Erythroblast (primary cell): ENCODE measurements around the gene CDKN2C.

Experiments
- GATA1 ChIP-seq: IDR thresholded peaks from 2 replicates; pipeline ENCODE4 v1.6.1; 2011; ENCODE audit warnings: low read depth, mild to moderate bottlenecking, control low read depth, low read length, moderate library complexity
- POLR2A ChIP-seq: IDR thresholded peaks from 2 replicates; pipeline ENCODE4 v1.6.1; 2011; ENCODE audit warnings: mild to moderate bottlenecking, low read length

DNA sequence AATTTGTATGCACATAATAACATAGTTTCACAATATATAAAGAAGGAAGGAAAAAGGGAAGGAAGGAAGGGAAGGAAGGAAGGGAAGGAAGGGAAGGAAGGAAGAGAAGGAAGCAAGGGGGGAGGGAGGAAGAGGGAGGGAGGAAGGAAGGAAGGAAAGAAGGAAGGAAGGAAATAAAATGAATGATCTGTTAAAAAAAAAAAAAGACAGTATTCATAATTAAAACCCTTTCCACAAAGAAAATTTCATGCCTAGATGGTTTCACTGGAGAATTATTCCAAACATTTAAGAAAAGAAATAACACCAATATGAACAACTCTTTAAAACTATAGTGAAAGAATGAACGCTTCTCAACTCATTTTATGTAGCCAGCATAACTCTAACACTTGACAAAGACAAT lies 44.8 kb downstream of the CDKN2C start:
- TF ChIP-seq POLR2A (no peak), GATA1 (no peak)
